PC-9 (cell line): ENCODE results near the gene INTS4. TPM values are rescaled to one million over a fixed set of nuclear protein-coding genes. Genes with fewer than 3 reads are reported as not detected.

Source experiments
- BruUV-seq: library from RNA; stranded (reverse); fragments of 400-500 nt; replicated peaks from 2 replicates; lab custom pipeline; 2021; lab: Mats Ljungman, UMichigan
- CTCF ChIA-PET: fragments of 300-600 bp; sonication (Branson Sonifier 250); formaldehyde crosslinking; loops from one replicate; lab custom pipeline; 2022; ENCODE audit warnings: antibody characterized with exemption; lab: Charles Lee
- POLR2A ChIA-PET: fragments of 300-600 bp; sonication (Branson Sonifier 250); formaldehyde crosslinking; loops from one replicate; lab custom pipeline; 2022; ENCODE audit warnings: antibody characterized with exemption; ENCODE audit not compliant: unreplicated experiment; lab: Charles Lee
- DNase-seq, 2 experiments: peaks; one replicate each; pipeline versions ENCODE4 v3.0.0 to v3.0.0-alpha.2; 2015 to 2022; ENCODE audit warnings: mixed read lengths in 1 of 2
- H2AFZ ChIP-seq: fragments of 200-600 bp; sonication (generic); 2 replicates; pipeline ENCODE4 v1.8.1; 2017; ENCODE audit warnings: antibody characterized with exemption
- H3F3A ChIP-seq: fragments of 200-600 bp; sonication (generic); 2 replicates; pipeline ENCODE4 v1.8.1; 2017; ENCODE audit warnings: antibody characterized with exemption, mild to moderate bottlenecking, low read depth; ENCODE audit not compliant: insufficient read depth
- H3K27ac ChIP-seq: fragments of 200-600 bp; sonication (generic); 2 replicates; pipeline ENCODE4 v1.6.1; 2016; ENCODE audit warnings: mixed run types
- H3K27me3 ChIP-seq: fragments of 200-600 bp; sonication (generic); 2 replicates; pipeline ENCODE4 v1.6.1; 2016; ENCODE audit warnings: low read depth, mixed run types; ENCODE audit not compliant: insufficient read depth
- H3K36me3 ChIP-seq: fragments of 200-600 bp; sonication (generic); 2 replicates; pipeline ENCODE4 v1.6.1; 2016; ENCODE audit warnings: low read depth, mixed run types
- H3K4me1 ChIP-seq: fragments of 200-600 bp; sonication (generic); replicated peaks from 2 replicates; pipeline ENCODE4 v1.6.1; 2016; ENCODE audit warnings: mixed run types; ENCODE audit not compliant: insufficient read depth
- H3K4me2 ChIP-seq: fragments of 200-600 bp; sonication (generic); 2 replicates; pipeline ENCODE4 v1.6.1; 2017; ENCODE audit warnings: mixed run types
- H3K4me3 ChIP-seq: fragments of 200-600 bp; sonication (generic); 2 replicates; pipeline ENCODE4 v1.6.1; 2016; ENCODE audit warnings: mixed run types
- H3K79me2 ChIP-seq: fragments of 200-600 bp; sonication (generic); 2 replicates; pipeline ENCODE4 v1.6.1; 2017; ENCODE audit warnings: low read depth, mixed run types
- H3K9me2 ChIP-seq: fragments of 200-600 bp; sonication (generic); 2 replicates; pipeline ENCODE4 v1.8.1; 2017; ENCODE audit warnings: mild to moderate bottlenecking; ENCODE audit not compliant: insufficient read depth
- H3K9me3 ChIP-seq: fragments of 200-600 bp; sonication (generic); 2 replicates; pipeline ENCODE4 v1.8.1; 2016; ENCODE audit warnings: low read depth; ENCODE audit not compliant: insufficient read depth
- H4K20me1 ChIP-seq: fragments of 200-600 bp; sonication (generic); 2 replicates; pipeline ENCODE4 v1.8.1; 2017; ENCODE audit not compliant: insufficient read depth
- EZH2 ChIP-seq: fragments of 200-600 bp; sonication (generic); IDR thresholded peaks from 2 replicates; pipeline ENCODE4 v1.8.0; 2017; ENCODE audit warnings: antibody characterized with exemption, low read depth
- intact Hi-C: fragments of 100-400 bp; cut with micrococcal nuclease; formaldehyde crosslinking; loops from one replicate; pipeline ENCODE4 v1.10.0; 2022; ENCODE audit not compliant: unreplicated experiment
- total RNA-seq: library from RNA; stranded (reverse); gene quantifications from 2 replicates; pipeline ENCODE4 v1.2.3, GENCODE V29; 2021
- TF ChIP-seq, protein P1 (sequence below): fragments of 200-600 bp; sonication (generic); conservative IDR thresholded peaks from 2 replicates; pipeline ENCODE4 v1.6.1; 2017; ENCODE audit warnings: mixed run types, antibody characterized with exemption, mild to moderate bottlenecking, moderate library complexity

Gene INTS4
- total RNA-seq, 1 experiment from 2014 or later, result 53.8 TPM

- no peak overlapping the region for H2AFZ ChIP-seq
- ChIA-PET POLR2A (interaction anchor here (0.6 kb wide), 1 partner anchor 999 kb away, joined by 6 read pairs; no protein-coding TSS in a partner anchor), CTCF (interaction anchor here (0.6 to 0.9 kb wide), 2 partner anchors 29 to 537 kb away, joined by 4 to 5 read pairs; no protein-coding TSS in a partner anchor)
- H3K4me2 ChIP-seq, result no peak overlapping the region
- H3F3A ChIP-seq, result no peaks in the 10 kb centered on the region
- H3K27me3 ChIP-seq, result no peaks in the 10 kb centered on the region
- H3K9me3 ChIP-seq, result no peaks in the 10 kb centered on the region
- H3K79me2 ChIP-seq, result no peaks in the 10 kb centered on the region
- no peaks in the 10 kb centered on the region for H4K20me1 ChIP-seq
- no peaks in the 10 kb centered on the region for H3K4me1 ChIP-seq
- no peak overlapping the region for H3K4me3 ChIP-seq
- intact Hi-C loops, result no loop called here
- no peaks in the 10 kb centered on the region for H3K9me2 ChIP-seq
- no TSS peak for BruUV-seq
- no peak overlapping the region for H3K27ac ChIP-seq
- no peak for DNase-seq
- no peak for TF ChIP-seq EZH2
- TF ChIP-seq, protein P1, sequence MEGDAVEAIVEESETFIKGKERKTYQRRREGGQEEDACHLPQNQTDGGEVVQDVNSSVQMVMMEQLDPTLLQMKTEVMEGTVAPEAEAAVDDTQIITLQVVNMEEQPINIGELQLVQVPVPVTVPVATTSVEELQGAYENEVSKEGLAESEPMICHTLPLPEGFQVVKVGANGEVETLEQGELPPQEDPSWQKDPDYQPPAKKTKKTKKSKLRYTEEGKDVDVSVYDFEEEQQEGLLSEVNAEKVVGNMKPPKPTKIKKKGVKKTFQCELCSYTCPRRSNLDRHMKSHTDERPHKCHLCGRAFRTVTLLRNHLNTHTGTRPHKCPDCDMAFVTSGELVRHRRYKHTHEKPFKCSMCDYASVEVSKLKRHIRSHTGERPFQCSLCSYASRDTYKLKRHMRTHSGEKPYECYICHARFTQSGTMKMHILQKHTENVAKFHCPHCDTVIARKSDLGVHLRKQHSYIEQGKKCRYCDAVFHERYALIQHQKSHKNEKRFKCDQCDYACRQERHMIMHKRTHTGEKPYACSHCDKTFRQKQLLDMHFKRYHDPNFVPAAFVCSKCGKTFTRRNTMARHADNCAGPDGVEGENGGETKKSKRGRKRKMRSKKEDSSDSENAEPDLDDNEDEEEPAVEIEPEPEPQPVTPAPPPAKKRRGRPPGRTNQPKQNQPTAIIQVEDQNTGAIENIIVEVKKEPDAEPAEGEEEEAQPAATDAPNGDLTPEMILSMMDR, result no peak
- no peaks in the 10 kb centered on the region for H3K36me3 ChIP-seq
Observed at GRCh38 chr11:78010755-78011154, 16.3 kb upstream of the INTS4 start.

DNA sequence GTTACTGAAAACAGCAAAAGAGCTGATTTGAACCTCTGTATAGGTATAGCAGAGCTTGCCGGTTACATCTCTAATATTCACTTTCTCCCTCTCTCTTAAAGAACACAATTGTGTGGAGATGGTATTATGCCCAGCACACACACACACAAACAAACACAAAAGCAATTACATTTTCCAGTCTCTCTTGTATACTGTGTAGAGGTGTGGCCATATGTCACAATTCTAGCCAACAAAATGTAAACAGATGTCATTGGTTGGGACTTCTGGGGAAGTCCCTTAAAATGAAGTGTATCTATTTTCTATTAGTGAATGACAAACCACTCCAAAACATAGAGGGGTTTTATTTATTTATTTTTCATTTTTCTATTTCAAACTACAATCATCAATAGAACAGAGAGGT is 15.8 kb upstream of the INTS4 start:
- Histone ChIP-seq H2AFZ (no peak overlapping the region), H3K4me2 (no peak overlapping the region), H3K27ac (no peak overlapping the region), H3F3A (no peaks in the 10 kb centered on the region), H4K20me1 (no peaks in the 10 kb centered on the region), H3K9me2 (no peaks in the 10 kb centered on the region), H3K79me2 (no peaks in the 10 kb centered on the region), H3K4me1 (no peaks in the 10 kb centered on the region), H3K9me3 (no peaks in the 10 kb centered on the region), H3K36me3 (no peaks in the 10 kb centered on the region), H3K27me3 (no peaks in the 10 kb centered on the region), H3K4me3 (no peak overlapping the region)
- ChIA-PET POLR2A (interaction anchor here (0.6 kb wide), 1 partner anchor 999 kb away, joined by 6 read pairs; no protein-coding TSS in a partner anchor), CTCF (interaction anchor here (0.6 to 0.9 kb wide), 2 partner anchors 29 to 488 kb away, joined by 3 to 5 read pairs; no protein-coding TSS in a partner anchor)
- TF ChIP-seq, protein P1, result no peak
- TF ChIP-seq EZH2, result no peak
- BruUV-seq, result no TSS peak
- intact Hi-C loops, result no loop called here
- DNase-seq, result no peak

GRCh38 chr11:78009062-78009461 is 14.6 kb upstream of the INTS4 start:
- no peak overlapping the region for H3K4me2 ChIP-seq
- H2AFZ ChIP-seq, result no peak overlapping the region
- CTCF ChIA-PET, result interaction anchor here (0.6 kb wide), 1 partner anchor 39 kb away, joined by 3 read pairs; no protein-coding TSS in a partner anchor
- POLR2A ChIA-PET, result no interaction called here
- H3K9me2 ChIP-seq, result no peaks in the 10 kb centered on the region
- no peaks in the 10 kb centered on the region for H4K20me1 ChIP-seq
- TF ChIP-seq, protein P1, result no peak
- no peak for TF ChIP-seq EZH2
- H3K27ac ChIP-seq, result no peak overlapping the region
- BruUV-seq, result no TSS peak
- H3K9me3 ChIP-seq, result no peaks in the 10 kb centered on the region
- no peaks in the 10 kb centered on the region for H3F3A ChIP-seq
- H3K4me3 ChIP-seq, result no peak overlapping the region
- intact Hi-C loops, result no loop called here
- H3K4me1 ChIP-seq, result no peaks in the 10 kb centered on the region
- no peaks in the 10 kb centered on the region for H3K79me2 ChIP-seq
- H3K36me3 ChIP-seq, result no peaks in the 10 kb centered on the region
- H3K27me3 ChIP-seq, result no peaks in the 10 kb centered on the region
- DNase-seq, result no peak
